Measurements from ENCODE around the gene ZBTB47. TPM values are rescaled to one million over a fixed set of nuclear protein-coding genes. Genes with fewer than 3 reads are reported as not detected.

Gene ZBTB47
- 4.8 to 7.0 TPM (median 5.8 TPM) in 5 replicates for total RNA-seq (2022; extraction: Qiagen RNA extraction)

DNA sequence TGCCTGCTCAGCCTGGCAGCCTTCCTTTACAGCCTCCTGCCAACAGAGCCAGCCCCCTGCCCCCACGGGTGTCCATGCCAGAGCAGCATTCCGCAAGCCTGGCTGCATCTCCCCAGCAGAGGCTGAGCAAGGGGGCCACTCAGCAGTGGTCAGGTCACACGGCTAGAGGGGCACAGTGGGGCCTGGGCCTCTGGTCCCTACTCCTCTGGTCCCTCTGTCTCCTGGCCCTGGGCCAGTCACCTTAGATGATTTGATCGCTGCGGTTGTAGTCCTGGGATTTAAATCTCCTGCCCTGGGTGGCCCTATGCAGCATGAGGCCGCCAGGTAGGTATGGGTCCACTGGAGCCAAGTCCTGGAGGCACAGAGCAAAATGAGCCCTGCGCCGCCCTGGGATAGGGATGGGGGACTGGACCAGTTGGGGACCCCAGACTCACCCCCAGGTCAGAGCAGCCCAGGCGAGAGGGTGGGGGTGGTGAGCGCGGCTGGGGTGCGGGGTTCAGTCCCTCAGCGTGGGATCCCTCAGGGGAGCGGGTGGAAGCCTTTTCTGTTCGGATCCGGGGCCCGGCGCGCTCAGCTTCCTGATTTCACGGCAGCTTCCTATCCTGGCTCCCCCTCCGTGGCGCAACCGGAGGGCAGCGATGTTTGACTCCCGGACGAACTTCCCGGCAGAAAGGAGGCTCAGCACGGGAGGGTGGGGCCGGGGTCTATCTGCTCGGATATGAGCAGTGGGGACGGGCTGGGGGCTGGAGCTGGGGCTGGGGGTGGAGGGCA, at the start of gene ZBTB47:
Gene ZBTB47, plus strand, starts transcription at position 138 of the 771 bp plus-strand sequence. CDS start 4,659 bp downstream, outside the sequence.

GRCh38 chr3:42685363-42685881, 31.9 kb downstream of the ZBTB47 start, which contains the start of gene KLHL40:
TSS of gene KLHL40 (plus strand) at chr3:42685537. CDS start at chr3:42685619, 82 bp downstream.

GRCh38 chr3:42702066-42702951, 48.8 kb downstream of the ZBTB47 start, which contains the start of gene HHATL:
TSS of gene HHATL (minus strand) at chr3:42702798. CDS start at chr3:42700826, 1,972 bp downstream.

Other genes starting within 250 kb of the ZBTB47 start
- not detected in 5 replicates for gene LYZL4, start 243.1 kb upstream of the ZBTB47 start, total RNA-seq (2022; extraction: Qiagen RNA extraction)
- 1.2 to 2.3 TPM (median 1.7 TPM) in 5 replicates for gene VIPR1, start 151.1 kb upstream of the ZBTB47 start, total RNA-seq (2022; extraction: Qiagen RNA extraction)
- 29.0 to 37.7 TPM (median 34.1 TPM) in 5 replicates for gene SEC22C, start 71.7 kb upstream of the ZBTB47 start, total RNA-seq (2022; extraction: Qiagen RNA extraction)
- gene SS18L2, start 62.8 kb upstream of the ZBTB47 start, total RNA-seq (2022; extraction: Qiagen RNA extraction): 16.4 to 19.1 TPM (median 16.9 TPM) in 5 replicates
- 7.8 to 14.1 TPM (median 10.0 TPM) in 5 replicates for gene NKTR, start 53.0 kb upstream of the ZBTB47 start, total RNA-seq (2022; extraction: Qiagen RNA extraction)
- not detected in 5 replicates for gene KLHL40, start 31.8 kb downstream of the ZBTB47 start, total RNA-seq (2022; extraction: Qiagen RNA extraction)
- 0.14 TPM in 1 of 5 replicates, not detected in the others for gene HHATL, start 49.1 kb downstream of the ZBTB47 start, total RNA-seq (2022; extraction: Qiagen RNA extraction)
- gene CCDC13, start 119.6 kb downstream of the ZBTB47 start, total RNA-seq (2022; extraction: Qiagen RNA extraction): 0.39 to 0.61 TPM (median 0.50 TPM) in 5 replicates
- 70.1 to 95.7 TPM (median 73.2 TPM) in 5 replicates for gene HIGD1A, start 150.8 kb downstream of the ZBTB47 start, total RNA-seq (2022; extraction: Qiagen RNA extraction)
- gene ACKR2, start 155.7 kb downstream of the ZBTB47 start, total RNA-seq (2022; extraction: Qiagen RNA extraction): 0.04 to 0.11 TPM (median 0.05 TPM) in 5 replicates
- gene CYP8B1, start 222.2 kb downstream of the ZBTB47 start, total RNA-seq (2022; extraction: Qiagen RNA extraction): not detected in 5 replicates